DND-41 (cell line): Measurements from ENCODE around the gene EBF4.

Experiments used
- ATAC-seq: fragments of 200-7000 bp; cut with Tn5 transposase; 3 replicates; pipeline ENCODE4 v1.9.1; 2021; ENCODE audit warnings: low read depth; ENCODE audit not compliant: insufficient read depth
- DNase-seq: peaks from one replicate; pipeline ENCODE4 v3.0.0-alpha.2; 2020
- H2AFZ ChIP-seq: 2 replicates; pipeline ENCODE4 v1.6.0; 2012; ENCODE audit warnings: low read depth, low read length
- H3K27ac ChIP-seq: 2 replicates; pipeline ENCODE4 v1.5.1; 2012; ENCODE audit warnings: low read length, inconsistent platforms
- H3K27me3 ChIP-seq: fragments of 200-600 bp; sonication (generic); 2 replicates; pipeline ENCODE4 v1.6.0; 2012; ENCODE audit warnings: low read length, mild to moderate bottlenecking, inconsistent platforms; ENCODE audit not compliant: insufficient read depth, poor library complexity
- H3K36me3 ChIP-seq: 2 replicates; pipeline ENCODE4 v1.5.1; 2012; ENCODE audit warnings: low read length, inconsistent platforms; ENCODE audit not compliant: insufficient read depth
- H3K4me1 ChIP-seq: 2 replicates; pipeline ENCODE4 v1.5.1; 2012; ENCODE audit warnings: mild to moderate bottlenecking, low read length; ENCODE audit not compliant: insufficient read depth
- H3K4me2 ChIP-seq: 2 replicates; pipeline ENCODE4 v1.6.0; 2012; ENCODE audit warnings: mild to moderate bottlenecking, moderate library complexity, low read length, inconsistent platforms; ENCODE audit not compliant: insufficient read depth
- H3K4me3 ChIP-seq, 2 experiments: fragments of 200-600 bp in 1 of 2; shearing (Covaris generic) in 1 of 2; 2 replicates each; pipeline ENCODE4 v1.5.1; 2012 to 2016; ENCODE audit warnings: inconsistent platforms in 2 of 2, low read length in 2 of 2, mild to moderate bottlenecking in 2 of 2, low read depth in 1 of 2, moderate library complexity in 1 of 2
- H3K79me2 ChIP-seq: 2 replicates; pipeline ENCODE4 v1.6.0; 2012; ENCODE audit warnings: low read length, inconsistent platforms; ENCODE audit not compliant: insufficient read depth
- H3K9ac ChIP-seq: 2 replicates; pipeline ENCODE4 v1.6.0; 2012; ENCODE audit warnings: low read depth, mild to moderate bottlenecking, inconsistent platforms, low read length, moderate library complexity
- H3K9me3 ChIP-seq: 2 replicates; pipeline ENCODE4 v1.5.1; 2012; ENCODE audit warnings: low read length, moderate library complexity, mild to moderate bottlenecking, inconsistent platforms; ENCODE audit not compliant: insufficient read depth, severe bottlenecking
- H4K20me1 ChIP-seq: 2 replicates; pipeline ENCODE4 v1.6.0; 2012; ENCODE audit warnings: low read length; ENCODE audit not compliant: insufficient read depth
- CTCF ChIP-seq: IDR thresholded peaks from 2 replicates; pipeline ENCODE4 v1.5.1; 2012; ENCODE audit warnings: borderline replicate concordance, low read length, moderate library complexity, mild to moderate bottlenecking; ENCODE audit not compliant: poor library complexity, severe bottlenecking; ENCODE audit errors: extremely low read depth
- EZH2 ChIP-seq: IDR thresholded peaks from 3 replicates; pipeline ENCODE4 v1.6.1; 2012; ENCODE audit warnings: borderline replicate concordance, low read depth, mild to moderate bottlenecking, moderate library complexity, low read length, inconsistent platforms; ENCODE audit not compliant: severe bottlenecking

The EBF4 gene

GRCh38 chr20:2654831-2655230 lies 37.7 kb upstream of the EBF4 start:
- Histone ChIP-seq H3K4me3 (peak overlapping the region in 1 of 2 experiments; percentile 86; a peak in 3 of 4 replicates), H3K27ac (0 out of 2 replicates have a peak overlapping the region, but pooled peaks have one; percentile 11), H3K9ac (peak overlapping the region; percentile 94)

DNA sequence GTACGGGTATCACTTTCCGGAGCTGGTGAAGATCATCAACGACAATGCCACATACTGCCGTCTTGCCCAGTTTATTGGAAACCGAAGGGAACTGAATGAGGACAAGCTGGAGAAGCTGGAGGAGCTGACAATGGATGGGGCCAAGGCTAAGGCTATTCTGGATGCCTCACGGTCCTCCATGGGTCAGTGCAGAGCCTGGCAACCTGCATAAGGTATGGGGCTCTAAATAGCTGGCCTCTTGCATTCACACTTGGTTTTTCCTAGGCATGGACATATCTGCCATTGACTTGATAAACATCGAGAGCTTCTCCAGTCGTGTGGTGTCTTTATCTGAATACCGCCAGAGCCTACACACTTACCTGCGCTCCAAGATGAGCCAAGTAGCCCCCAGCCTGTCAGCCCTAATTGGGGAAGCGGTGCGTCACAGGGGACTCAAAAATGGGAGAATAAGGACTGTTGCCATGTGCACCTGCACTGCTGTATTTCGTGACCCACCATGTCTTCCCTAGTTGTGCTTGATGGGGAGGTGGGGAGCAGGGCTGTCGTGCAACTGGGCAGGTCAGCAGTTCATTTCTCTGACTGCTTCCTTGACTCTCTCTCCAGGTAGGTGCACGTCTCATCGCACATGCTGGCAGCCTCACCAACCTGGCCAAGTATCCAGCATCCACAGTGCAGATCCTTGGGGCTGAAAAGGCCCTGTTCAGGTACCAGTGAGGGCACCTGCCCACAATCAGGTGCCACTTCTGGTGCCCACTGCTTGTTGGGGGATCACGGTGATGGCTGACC lies 37.1 kb upstream of the EBF4 start:
- Histone ChIP-seq H3K79me2 (peaks cover 65% of the 10 kb centered on the region), H3K27ac (no peak overlapping the region), H3K4me3 (peak overlapping the region in 1 of 2 experiments; percentile 86; a peak in 1 of 4 replicates)

More at GRCh38 chr20:2654831-2655230, 37.7 kb upstream of the EBF4 start:
- no peak for ATAC-seq
- no peaks in the 10 kb centered on the region for H3K27me3 ChIP-seq
- peak overlapping the region; percentile 85 for H3K4me2 ChIP-seq
- H4K20me1 ChIP-seq: peaks cover 71% of the 10 kb centered on the region
- no peaks in the 10 kb centered on the region for H3K9me3 ChIP-seq
- peaks cover 69% of the 10 kb centered on the region for H3K36me3 ChIP-seq
- DNase-seq: no peak
- H3K4me1 ChIP-seq: peaks cover 49% of the 10 kb centered on the region
- peaks cover 65% of the 10 kb centered on the region for H3K79me2 ChIP-seq
- H2AFZ ChIP-seq: no peak overlapping the region
- TF ChIP-seq CTCF (no peak), EZH2 (no peak)

DNA sequence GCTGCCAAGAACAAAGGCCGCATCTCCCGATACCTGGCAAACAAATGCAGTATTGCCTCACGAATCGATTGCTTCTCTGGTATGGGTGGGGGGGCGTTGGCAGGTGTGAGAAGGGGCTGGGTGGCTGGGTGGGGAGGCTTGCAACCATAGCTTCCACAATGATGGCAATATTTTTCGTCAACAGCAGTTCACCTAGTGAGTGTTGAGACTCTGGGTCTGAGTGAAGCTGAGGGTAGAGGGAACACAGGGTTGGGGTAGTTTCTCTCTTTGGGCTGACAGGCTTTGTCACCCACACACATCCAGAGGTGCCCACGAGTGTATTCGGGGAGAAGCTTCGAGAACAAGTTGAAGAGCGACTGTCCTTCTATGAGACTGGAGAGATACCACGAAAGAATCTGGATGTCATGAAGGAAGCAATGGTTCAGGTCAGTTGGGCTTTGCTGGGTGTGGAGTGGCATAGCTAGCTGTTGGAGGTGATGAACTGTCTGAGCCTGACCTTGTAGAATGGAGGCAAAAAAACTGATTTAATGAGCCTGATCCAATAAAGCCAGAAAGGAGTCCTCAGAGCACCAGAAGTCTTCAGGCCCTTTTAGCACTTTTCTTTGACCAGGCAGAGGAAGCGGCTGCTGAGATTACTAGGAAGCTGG lies 36.0 kb upstream of the EBF4 start:
- Histone ChIP-seq H3K4me2 (peak overlapping the region; percentile 85; the same call in 1 of the 2 replicates), H3K79me2 (peaks cover 58% of the 10 kb centered on the region), H3K4me3 (no peak overlapping the region), H3K27ac (no peak overlapping the region), H3K4me1 (peaks cover 41% of the 10 kb centered on the region), H2AFZ (no peak overlapping the region), H3K9me3 (no peaks in the 10 kb centered on the region), H3K36me3 (peaks cover 85% of the 10 kb centered on the region), H4K20me1 (peaks cover 80% of the 10 kb centered on the region), H3K27me3 (no peaks in the 10 kb centered on the region), H3K9ac (no peak overlapping the region)
- no peak for DNase-seq
- ATAC-seq: no peak
- TF ChIP-seq EZH2: no peak
- no peak for TF ChIP-seq CTCF

More for the DNA sequence above, 37.1 kb upstream of the EBF4 start:
- Histone ChIP-seq H4K20me1 (peaks cover 77% of the 10 kb centered on the region), H3K4me1 (peaks cover 49% of the 10 kb centered on the region), H3K9ac (no peak overlapping the region), H3K4me2 (peak overlapping the region; percentile 85), H3K9me3 (no peaks in the 10 kb centered on the region), H3K36me3 (peaks cover 76% of the 10 kb centered on the region), H3K27me3 (no peaks in the 10 kb centered on the region), H2AFZ (no peak overlapping the region)
- ATAC-seq (no peak), DNase-seq (no peak)
- peak; percentile 3 for TF ChIP-seq CTCF
- TF ChIP-seq EZH2: no peak
